Panc1 (cell line): ENCODE results near the gene GSK3B. TPM values are rescaled to one million over a fixed set of nuclear protein-coding genes. Genes with fewer than 3 reads are reported as not detected.

Experiments
- ATAC-seq: fragments of 200-7000 bp; cut with Tn5 transposase; 2 replicates; pipeline ENCODE4 v1.9.1; 2020; ENCODE audit warnings: mild to moderate bottlenecking, moderate library complexity
- BruUV-seq: library from RNA; stranded (reverse); fragments of 400-500 nt; replicated peaks from 2 replicates; lab custom pipeline; 2021; lab: Mats Ljungman, UMichigan
- CTCF ChIA-PET: fragments of 300-600 bp; sonication (Branson Sonifier 250); formaldehyde crosslinking; loops from one replicate; lab custom pipeline; 2022; ENCODE audit warnings: antibody characterized with exemption; lab: Charles Lee
- POLR2A ChIA-PET: fragments of 300-600 bp; sonication (Branson Sonifier 250); formaldehyde crosslinking; loops from one replicate; lab custom pipeline; 2022; ENCODE audit warnings: antibody characterized with exemption; lab: Charles Lee
- DNase-seq: peaks from one replicate; pipeline ENCODE4 v3.0.0-alpha.2; 2010; ENCODE audit warnings: low read depth, low spot score
- H3K27ac ChIP-seq: 2 replicates; pipeline ENCODE4 v1.5.1; 2011; ENCODE audit warnings: mild to moderate bottlenecking, low read length, inconsistent platforms
- H3K27me3 ChIP-seq: fragments of 200-500 bp; sonication (Bioruptor generic); 2 replicates; pipeline ENCODE4 v1.6.0; 2014; ENCODE audit warnings: low read length, inconsistent platforms; ENCODE audit not compliant: control insufficient read depth, insufficient read depth
- H3K36me3 ChIP-seq: fragments of 200-500 bp; sonication (Bioruptor generic); 2 replicates; pipeline ENCODE4 v1.5.1; 2014; ENCODE audit warnings: inconsistent platforms, mild to moderate bottlenecking, low read length, moderate library complexity; ENCODE audit not compliant: control insufficient read depth, insufficient read depth
- H3K4me1 ChIP-seq: 2 replicates; pipeline ENCODE4 v1.5.1; 2011; ENCODE audit warnings: inconsistent platforms, mild to moderate bottlenecking, low read length, moderate library complexity; ENCODE audit not compliant: control insufficient read depth, insufficient read depth
- H3K4me3 ChIP-seq, 2 experiments: 2 replicates each; pipeline ENCODE4 v1.5.1; 2011 to 2012; ENCODE audit warnings: low read depth in 2 of 2, low read length in 2 of 2, mild to moderate bottlenecking in 2 of 2, inconsistent platforms in 1 of 2, moderate library complexity in 1 of 2
- H3K9me3 ChIP-seq: fragments of 200-500 bp; sonication (Bioruptor generic); 2 replicates; pipeline ENCODE4 v1.5.1; 2014; ENCODE audit warnings: low read depth, mild to moderate bottlenecking, inconsistent platforms, low read length, moderate library complexity; ENCODE audit not compliant: control insufficient read depth, insufficient read depth
- POLR2AphosphoS5 ChIP-seq: IDR thresholded peaks from 2 replicates; pipeline ENCODE4 v1.6.1; 2012; ENCODE audit warnings: mild to moderate bottlenecking, low read depth, low read length, moderate library complexity
- SIN3A ChIP-seq: IDR thresholded peaks from 2 replicates; pipeline ENCODE4 v1.6.1; 2012; ENCODE audit warnings: low read depth, mild to moderate bottlenecking, low read length, moderate library complexity, borderline replicate concordance; ENCODE audit not compliant: insufficient read depth
- TCF7L2 ChIP-seq: IDR thresholded peaks from 2 replicates; pipeline ENCODE4 v1.6.1; 2011; ENCODE audit warnings: mild to moderate bottlenecking, low read depth, low read length, inconsistent platforms
- in situ Hi-C: cut with HindIII; loops from 2 replicates; pipeline ENCODE4 v1.10.0; 2016; ENCODE audit warnings: low sequenced_read_pairs, low pct_unique_long_range_greater_than_20kb
- intact Hi-C: fragments of 100-400 bp; cut with micrococcal nuclease; formaldehyde crosslinking; loops from one replicate; pipeline ENCODE4 v1.10.0; 2022; ENCODE audit not compliant: unreplicated experiment
- total RNA-seq: library from RNA; stranded (reverse); gene quantifications from one replicate; pipeline ENCODE4 v1.2.1, GENCODE V29; 2021; ENCODE audit not compliant: unreplicated experiment
- TF ChIP-seq, protein P1 (sequence below), 2 experiments: IDR thresholded peaks; 2 replicates each; pipeline ENCODE4 v1.6.1; 2011 to 2012; ENCODE audit warnings: low read depth in 2 of 2, control low read depth in 1 of 2, low read length in 1 of 2, mild to moderate bottlenecking in 1 of 2, moderate library complexity in 1 of 2; ENCODE audit not compliant: insufficient read depth in 1 of 2
- TF ChIP-seq, protein P2 (sequence below): fragments of 450-650 bp; IDR thresholded peaks from 2 replicates; pipeline ENCODE4 v1.5.1; 2017; ENCODE audit warnings: mild to moderate bottlenecking

The GSK3B gene
- total RNA-seq, 1 experiment from 2014 or later = 35.3 TPM

DNA sequence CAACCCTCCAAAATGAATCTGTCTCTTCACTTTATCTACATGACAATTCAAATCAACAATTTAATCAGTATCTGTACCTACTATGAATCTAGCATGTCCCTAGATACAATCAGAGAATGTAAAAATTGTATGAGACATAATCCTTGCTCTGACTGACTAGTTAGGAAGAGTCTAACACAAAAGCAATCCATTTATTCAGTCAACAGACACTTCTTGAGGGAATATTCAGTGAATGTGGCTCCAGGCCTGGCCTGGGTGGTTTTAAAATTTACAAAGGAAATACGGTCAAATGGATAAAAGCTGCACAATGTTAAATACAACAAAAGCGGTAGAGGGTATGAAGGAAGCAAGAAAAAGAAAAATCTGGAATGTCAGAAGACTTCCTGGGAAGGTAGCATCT, 45.2 kb downstream of the GSK3B start:
- intact Hi-C loops = no loop called here
- Histone ChIP-seq H3K4me3 (no peak overlapping the region), H3K36me3 (no peaks in the 10 kb centered on the region), H3K27ac (no peak overlapping the region), H3K27me3 (no peaks in the 10 kb centered on the region), H3K4me1 (no peaks in the 10 kb centered on the region), H3K9me3 (peaks cover 4% of the 10 kb centered on the region; the same call in 1 of the 2 replicates)
- in situ Hi-C loops = no loop called here
- no peak for ATAC-seq
- DNase-seq = no peak
- no TSS peak for BruUV-seq
- ChIA-PET POLR2A (no interaction called here), CTCF (no interaction called here)
- TF ChIP-seq TCF7L2 (no peak), POLR2AphosphoS5 (no peak), SIN3A (no peak)
- TF ChIP-seq, protein P1, sequence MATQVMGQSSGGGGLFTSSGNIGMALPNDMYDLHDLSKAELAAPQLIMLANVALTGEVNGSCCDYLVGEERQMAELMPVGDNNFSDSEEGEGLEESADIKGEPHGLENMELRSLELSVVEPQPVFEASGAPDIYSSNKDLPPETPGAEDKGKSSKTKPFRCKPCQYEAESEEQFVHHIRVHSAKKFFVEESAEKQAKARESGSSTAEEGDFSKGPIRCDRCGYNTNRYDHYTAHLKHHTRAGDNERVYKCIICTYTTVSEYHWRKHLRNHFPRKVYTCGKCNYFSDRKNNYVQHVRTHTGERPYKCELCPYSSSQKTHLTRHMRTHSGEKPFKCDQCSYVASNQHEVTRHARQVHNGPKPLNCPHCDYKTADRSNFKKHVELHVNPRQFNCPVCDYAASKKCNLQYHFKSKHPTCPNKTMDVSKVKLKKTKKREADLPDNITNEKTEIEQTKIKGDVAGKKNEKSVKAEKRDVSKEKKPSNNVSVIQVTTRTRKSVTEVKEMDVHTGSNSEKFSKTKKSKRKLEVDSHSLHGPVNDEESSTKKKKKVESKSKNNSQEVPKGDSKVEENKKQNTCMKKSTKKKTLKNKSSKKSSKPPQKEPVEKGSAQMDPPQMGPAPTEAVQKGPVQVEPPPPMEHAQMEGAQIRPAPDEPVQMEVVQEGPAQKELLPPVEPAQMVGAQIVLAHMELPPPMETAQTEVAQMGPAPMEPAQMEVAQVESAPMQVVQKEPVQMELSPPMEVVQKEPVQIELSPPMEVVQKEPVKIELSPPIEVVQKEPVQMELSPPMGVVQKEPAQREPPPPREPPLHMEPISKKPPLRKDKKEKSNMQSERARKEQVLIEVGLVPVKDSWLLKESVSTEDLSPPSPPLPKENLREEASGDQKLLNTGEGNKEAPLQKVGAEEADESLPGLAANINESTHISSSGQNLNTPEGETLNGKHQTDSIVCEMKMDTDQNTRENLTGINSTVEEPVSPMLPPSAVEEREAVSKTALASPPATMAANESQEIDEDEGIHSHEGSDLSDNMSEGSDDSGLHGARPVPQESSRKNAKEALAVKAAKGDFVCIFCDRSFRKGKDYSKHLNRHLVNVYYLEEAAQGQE (IDR thresholded peaks at IDR 0.05; ENCODE audit: insufficient read depth in 1 of 2, low read depth in 2 of 2, low read length in 1 of 2) = no peak
- TF ChIP-seq, protein P2, sequence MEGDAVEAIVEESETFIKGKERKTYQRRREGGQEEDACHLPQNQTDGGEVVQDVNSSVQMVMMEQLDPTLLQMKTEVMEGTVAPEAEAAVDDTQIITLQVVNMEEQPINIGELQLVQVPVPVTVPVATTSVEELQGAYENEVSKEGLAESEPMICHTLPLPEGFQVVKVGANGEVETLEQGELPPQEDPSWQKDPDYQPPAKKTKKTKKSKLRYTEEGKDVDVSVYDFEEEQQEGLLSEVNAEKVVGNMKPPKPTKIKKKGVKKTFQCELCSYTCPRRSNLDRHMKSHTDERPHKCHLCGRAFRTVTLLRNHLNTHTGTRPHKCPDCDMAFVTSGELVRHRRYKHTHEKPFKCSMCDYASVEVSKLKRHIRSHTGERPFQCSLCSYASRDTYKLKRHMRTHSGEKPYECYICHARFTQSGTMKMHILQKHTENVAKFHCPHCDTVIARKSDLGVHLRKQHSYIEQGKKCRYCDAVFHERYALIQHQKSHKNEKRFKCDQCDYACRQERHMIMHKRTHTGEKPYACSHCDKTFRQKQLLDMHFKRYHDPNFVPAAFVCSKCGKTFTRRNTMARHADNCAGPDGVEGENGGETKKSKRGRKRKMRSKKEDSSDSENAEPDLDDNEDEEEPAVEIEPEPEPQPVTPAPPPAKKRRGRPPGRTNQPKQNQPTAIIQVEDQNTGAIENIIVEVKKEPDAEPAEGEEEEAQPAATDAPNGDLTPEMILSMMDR = no peak

- Histone ChIP-seq H3K36me3 (no peaks in the 10 kb centered on the region), H3K27ac (no peak overlapping the region), H3K27me3 (no peaks in the 10 kb centered on the region), H3K9me3 (peaks cover 4% of the 10 kb centered on the region; the same call in 1 of the 2 replicates), H3K4me1 (no peaks in the 10 kb centered on the region), H3K4me3 (no peak overlapping the region)
- ChIA-PET POLR2A (no interaction called here), CTCF (no interaction called here)
- DNase-seq (no peak), ATAC-seq (no peak)
- BruUV-seq = no TSS peak
- in situ Hi-C loops (no loop called here), intact Hi-C loops (no loop called here)
- TF ChIP-seq SIN3A (no peak), TCF7L2 (no peak), POLR2AphosphoS5 (no peak)
- TF ChIP-seq, protein P1 (IDR thresholded peaks at IDR 0.05; ENCODE audit: insufficient read depth in 1 of 2, low read depth in 2 of 2, low read length in 1 of 2) = no peak
- TF ChIP-seq, protein P2 = no peak
Measured at GRCh38 chr3:120048355-120049041, 45.7 kb downstream of the GSK3B start.
